ENCODE measurements around the gene MED15. TPM values are rescaled to one million over a fixed set of nuclear protein-coding genes. Genes with fewer than 3 reads are reported as not detected.

The MED15 gene
- total RNA-seq, 1 donor from 2014 or later, result 135 TPM

- H3K9me3 Mint-ChIP-seq, result no peaks in the 10 kb centered on the region
- H3K4me1 Mint-ChIP-seq, result peaks cover 43% of the 10 kb centered on the region
- H3K36me3 Mint-ChIP-seq, result peaks cover 6% of the 10 kb centered on the region
- H3K4me3 Mint-ChIP-seq, result no peak overlapping the region
- no peak for DNase-seq (ENCODE audit: low spot score in 2 of 2, unreplicated experiment in 2 of 2)
- H3K27me3 Mint-ChIP-seq (ENCODE audit: low read depth), result no peaks in the 10 kb centered on the region
- H3K27ac Mint-ChIP-seq, result peak overlapping the region; percentile 91
- no peak for TF ChIP-seq CTCF (IDR thresholded peaks at IDR 0.05; ENCODE audit: unreplicated experiment)
Observed at GRCh38 chr22:20550057-20550817, 42.8 kb downstream of the MED15 start.

GRCh38 chr22:20550851-20551744 lies 43.7 kb downstream of the MED15 start:
- H3K36me3 Mint-ChIP-seq, result peaks cover 10% of the 10 kb centered on the region
- no peak for TF ChIP-seq CTCF (IDR thresholded peaks at IDR 0.05; ENCODE audit: unreplicated experiment)
- H3K4me3 Mint-ChIP-seq, result peak overlapping the region; percentile 17
- H3K27ac Mint-ChIP-seq, result peak overlapping the region; percentile 91
- H3K27me3 Mint-ChIP-seq (ENCODE audit: low read depth), result no peaks in the 10 kb centered on the region
- no peak for DNase-seq (ENCODE audit: low spot score in 2 of 2, unreplicated experiment in 2 of 2)
- peaks cover 36% of the 10 kb centered on the region for H3K4me1 Mint-ChIP-seq
- no peaks in the 10 kb centered on the region for H3K9me3 Mint-ChIP-seq

GRCh38 chr22:20551805-20552442 lies 44.5 kb downstream of the MED15 start:
- peaks cover 15% of the 10 kb centered on the region for H3K36me3 Mint-ChIP-seq
- peak overlapping the region; percentile 91 for H3K27ac Mint-ChIP-seq
- no peak overlapping the region for H3K4me3 Mint-ChIP-seq
- peaks cover 29% of the 10 kb centered on the region for H3K4me1 Mint-ChIP-seq
- no peak for TF ChIP-seq CTCF (IDR thresholded peaks at IDR 0.05; ENCODE audit: unreplicated experiment)
- DNase-seq (ENCODE audit: low spot score in 2 of 2, unreplicated experiment in 2 of 2), result no peak
- no peaks in the 10 kb centered on the region for H3K9me3 Mint-ChIP-seq
- no peaks in the 10 kb centered on the region for H3K27me3 Mint-ChIP-seq (ENCODE audit: low read depth)

- H3K9me3 Mint-ChIP-seq, result no peaks in the 10 kb centered on the region
- no peak for TF ChIP-seq CTCF (IDR thresholded peaks at IDR 0.05; ENCODE audit: unreplicated experiment)
- DNase-seq (ENCODE audit: low spot score in 2 of 2, unreplicated experiment in 2 of 2), result no peak
- no peaks in the 10 kb centered on the region for H3K27me3 Mint-ChIP-seq (ENCODE audit: low read depth)
- H3K36me3 Mint-ChIP-seq, result peaks cover 22% of the 10 kb centered on the region
- peaks cover 29% of the 10 kb centered on the region for H3K4me1 Mint-ChIP-seq
- no peak overlapping the region for H3K4me3 Mint-ChIP-seq
- peak overlapping the region; percentile 91 for H3K27ac Mint-ChIP-seq
Observed at GRCh38 chr22:20552443-20553401, 45.3 kb downstream of the MED15 start.
